Measurements from ENCODE around the gene FNDC3B. TPM values are rescaled to one million over a fixed set of nuclear protein-coding genes. Genes with fewer than 3 reads are reported as not detected.

The FNDC3B gene
- total and polyA plus RNA-seq, 4 donors: 23.3 to 74.2 (median 32.9) TPM

- H3K36me3 ChIP-seq (ENCODE audit: control insufficient read depth in 4 of 4, insufficient read depth in 3 of 4, low read depth in 1 of 4, low read length in 3 of 4): peaks cover 12 to 57% (median 42%) of the 10 kb centered on the region in 4 donors
Measured at GRCh38 chr3:172298247-172298646, 258.9 kb downstream of the FNDC3B start.

GRCh38 chr3:172300187-172300586, 260.8 kb downstream of the FNDC3B start:
- TF ChIP-seq CTCF (IDR thresholded peaks at IDR 0.05; ENCODE audit: low read depth, low read length, missing input control): no peak
- TF ChIP-seq REST (IDR thresholded peaks at IDR 0.05): no peak
- no peak for TF ChIP-seq ATF3 (IDR thresholded peaks at IDR 0.05)
- no peak for TF ChIP-seq HNF4A (conservative IDR thresholded peaks at IDR 0.05)
- no peak for TF ChIP-seq FOXA2 (IDR thresholded peaks at IDR 0.05)
- TF ChIP-seq FOXA1 (IDR thresholded peaks at IDR 0.05): no peak
- no peak for TF ChIP-seq RAD21 (IDR thresholded peaks at IDR 0.05)
- TF ChIP-seq JUND (IDR thresholded peaks at IDR 0.05): no peak
- no peak for TF ChIP-seq HNF4G (IDR thresholded peaks at IDR 0.05)
- TF ChIP-seq MAX (IDR thresholded peaks at IDR 0.05): no peak
- no peak for TF ChIP-seq YY1 (IDR thresholded peaks at IDR 0.05)
- no peak for TF ChIP-seq EGR1 (IDR thresholded peaks at IDR 0.05; ENCODE audit: low read depth in 2 of 2)
- no peak for TF ChIP-seq TAF1 (conservative IDR thresholded peaks at IDR 0.05)
- TF ChIP-seq NR2F2 (IDR thresholded peaks at IDR 0.05): no peak
- no peak for TF ChIP-seq SP1 (IDR thresholded peaks at IDR 0.05)
- no peak for TF ChIP-seq ZBTB33 (IDR thresholded peaks at IDR 0.05)
- no peak overlapping the region for H3K27ac ChIP-seq (ENCODE audit: low read depth in 1 of 2, low read length in 2 of 2)
- no peak for DNase-seq (ENCODE audit: low spot score)
- no peak overlapping the region for H3K9ac ChIP-seq (ENCODE audit: low read depth in 1 of 2, low read length in 2 of 2)
- no peaks in the 10 kb centered on the region for H3K9me3 ChIP-seq (ENCODE audit: control insufficient read depth in 4 of 4, low read length in 3 of 4)
- WGBS: 92% methylated on average over 2 of the region's 2 CpGs
- H3K4me1 ChIP-seq (ENCODE audit: control insufficient read depth in 4 of 4, insufficient read depth in 4 of 4, low read length in 3 of 4): peaks cover 0 to 7% (median 0%) of the 10 kb centered on the region in 4 donors
- H3K36me3 ChIP-seq (ENCODE audit: control insufficient read depth in 4 of 4, insufficient read depth in 3 of 4, low read depth in 1 of 4, low read length in 3 of 4): peaks cover 10 to 53% (median 38%) of the 10 kb centered on the region in 4 donors
- H3K4me3 ChIP-seq (ENCODE audit: low read depth in 1 of 3, low read length in 3 of 3): no peak overlapping the region
- no peaks in the 10 kb centered on the region for H3K27me3 ChIP-seq (ENCODE audit: control insufficient read depth in 4 of 4, insufficient read depth in 4 of 4, low read length in 3 of 4)

More at GRCh38 chr3:172298247-172298646, 258.9 kb downstream of the FNDC3B start:
- WGBS: 92% methylated on average over 3 of the region's 3 CpGs
- TF ChIP-seq NR2F2 (IDR thresholded peaks at IDR 0.05) (no peak), EGR1 (IDR thresholded peaks at IDR 0.05; ENCODE audit: low read depth in 2 of 2) (no peak), ATF3 (IDR thresholded peaks at IDR 0.05) (no peak), JUND (IDR thresholded peaks at IDR 0.05) (no peak), YY1 (IDR thresholded peaks at IDR 0.05) (no peak), CTCF (IDR thresholded peaks at IDR 0.05; ENCODE audit: low read depth, low read length, missing input control) (no peak), MAX (IDR thresholded peaks at IDR 0.05) (no peak), FOXA2 (IDR thresholded peaks at IDR 0.05) (no peak), RXRA (IDR thresholded peaks at IDR 0.05) (no peak)
- H3K4me1 ChIP-seq (ENCODE audit: control insufficient read depth in 4 of 4, insufficient read depth in 4 of 4, low read length in 3 of 4): no peaks in the 10 kb centered on the region
- no peak overlapping the region for H3K9ac ChIP-seq (ENCODE audit: low read depth in 1 of 2, low read length in 2 of 2)
- H3K27ac ChIP-seq (ENCODE audit: low read depth in 1 of 2, low read length in 2 of 2): no peak overlapping the region
- no peak overlapping the region for H3K4me3 ChIP-seq (ENCODE audit: low read depth in 1 of 3, low read length in 3 of 3)
- no peaks in the 10 kb centered on the region for H3K27me3 ChIP-seq (ENCODE audit: control insufficient read depth in 4 of 4, insufficient read depth in 4 of 4, low read length in 3 of 4)
- DNase-seq (ENCODE audit: low spot score): no peak
- no peaks in the 10 kb centered on the region for H3K9me3 ChIP-seq (ENCODE audit: control insufficient read depth in 4 of 4, low read length in 3 of 4)

Measured in liver (tissue), 9 donors.